ENCODE data around the gene TMEM258. TPM values are rescaled to one million over a fixed set of nuclear protein-coding genes. Genes with fewer than 3 reads are reported as not detected.

Gene TMEM258
- total RNA-seq, 1 donor from 2014 or later, result 71.4 TPM

- Mint-ChIP-seq H3K27me3 (ENCODE audit: insufficient read depth, low read depth) (peaks cover 5% of the 10 kb centered on the region), H3K4me3 (no peak overlapping the region), H3K4me1 (peaks cover 9% of the 10 kb centered on the region), H3K27ac (no peak overlapping the region), H3K9me3 (no peaks in the 10 kb centered on the region), H3K36me3 (peaks cover 9% of the 10 kb centered on the region)
- H3K9ac ChIP-seq, result no peak overlapping the region
- no peak for DNase-seq (ENCODE audit: low spot score)
- no peaks in the 10 kb centered on the region for H3K36me3 ChIP-seq
- H3K27me3 ChIP-seq, result no peaks in the 10 kb centered on the region
- no peaks in the 10 kb centered on the region for H4K20me1 ChIP-seq (ENCODE audit: low read depth)
- no peak overlapping the region for H3K4me2 ChIP-seq
- no peak overlapping the region for H2AFZ ChIP-seq (replicated peaks)
- H3K79me2 ChIP-seq (ENCODE audit: low read depth), result no peaks in the 10 kb centered on the region
- TF ChIP-seq EZH2phosphoT487 (IDR thresholded peaks at IDR 0.05) (no peak), EZH2 (IDR thresholded peaks at IDR 0.05) (no peak), CTCF (IDR thresholded peaks at IDR 0.05) (no peak)
- peaks cover 7% of the 10 kb centered on the region for H3F3A ChIP-seq (ENCODE audit: low read depth)
- H3K4me1 ChIP-seq, result no peaks in the 10 kb centered on the region
- no peak overlapping the region for H3K4me3 ChIP-seq
- no peak overlapping the region for H3K27ac ChIP-seq
- H3K9me3 ChIP-seq (ENCODE audit: low read depth), result no peaks in the 10 kb centered on the region
Measured at GRCh38 chr11:61780581-61781162, 11.7 kb downstream of the TMEM258 start.

GRCh38 chr11:61779666-61780525 is 12.5 kb downstream of the TMEM258 start:
- Histone ChIP-seq H3K79me2 (ENCODE audit: low read depth) (no peaks in the 10 kb centered on the region), H3K4me2 (no peak overlapping the region), H3K27ac (no peak overlapping the region), H3K4me1 (no peaks in the 10 kb centered on the region), H3K9me3 (ENCODE audit: low read depth) (no peaks in the 10 kb centered on the region), H3K36me3 (no peaks in the 10 kb centered on the region), H2AFZ (replicated peaks) (no peak overlapping the region), H3K27me3 (no peaks in the 10 kb centered on the region), H3K4me3 (no peak overlapping the region), H3F3A (ENCODE audit: low read depth) (peaks cover 7% of the 10 kb centered on the region), H3K9ac (no peak overlapping the region), H4K20me1 (ENCODE audit: low read depth) (no peaks in the 10 kb centered on the region)
- no peak for TF ChIP-seq EZH2phosphoT487 (IDR thresholded peaks at IDR 0.05)
- no peak for TF ChIP-seq CTCF (IDR thresholded peaks at IDR 0.05)
- TF ChIP-seq EZH2 (IDR thresholded peaks at IDR 0.05), result no peak
- H3K36me3 Mint-ChIP-seq, result peaks cover 8% of the 10 kb centered on the region
- H3K9me3 Mint-ChIP-seq, result no peaks in the 10 kb centered on the region
- H3K27ac Mint-ChIP-seq, result peak overlapping the region; percentile 63
- peaks cover 10% of the 10 kb centered on the region for H3K4me1 Mint-ChIP-seq
- H3K4me3 Mint-ChIP-seq, result no peak overlapping the region
- peaks cover 5% of the 10 kb centered on the region for H3K27me3 Mint-ChIP-seq (ENCODE audit: insufficient read depth, low read depth)
- no peak for DNase-seq (ENCODE audit: low spot score)

DNA sequence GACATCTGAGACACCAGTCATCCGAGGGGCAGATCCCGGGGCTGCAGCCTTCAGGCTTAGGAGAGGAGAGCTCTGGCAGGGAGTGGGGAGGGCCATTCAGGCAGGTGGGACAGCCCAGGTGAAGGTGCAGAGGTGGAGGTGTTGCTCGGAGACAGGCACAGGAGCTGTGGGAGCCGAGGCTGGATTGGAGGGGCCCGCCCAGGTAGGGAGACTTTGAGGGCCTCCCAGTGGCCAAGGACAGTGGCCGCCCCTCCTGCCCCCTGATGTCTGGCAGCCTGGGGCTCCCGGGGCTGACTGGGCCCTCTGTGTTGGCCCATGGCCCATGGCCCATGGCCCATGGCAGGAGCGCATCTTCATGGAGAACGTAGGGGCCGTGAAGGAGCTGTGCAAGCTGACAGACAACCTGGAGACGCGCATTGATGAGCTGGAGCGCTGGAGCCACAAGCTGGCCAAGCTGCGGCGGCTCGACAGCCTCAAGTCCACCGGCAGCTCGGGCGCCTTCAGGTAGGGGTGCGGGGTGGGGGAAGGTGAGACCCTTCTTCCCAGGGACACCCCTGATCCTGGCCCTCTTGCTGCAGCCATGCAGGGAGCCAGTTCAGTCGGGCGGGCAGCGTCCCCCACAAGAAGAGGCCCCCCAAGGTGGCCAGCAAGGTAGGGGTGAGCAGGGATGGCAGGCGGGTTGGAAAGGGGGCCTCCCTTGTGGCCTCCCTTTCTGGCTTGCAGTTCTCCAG is 13.3 kb downstream of the TMEM258 start:
- Mint-ChIP-seq H3K9me3 (no peaks in the 10 kb centered on the region), H3K4me3 (no peak overlapping the region), H3K27ac (no peak overlapping the region), H3K4me1 (peaks cover 13% of the 10 kb centered on the region), H3K36me3 (peaks cover 7% of the 10 kb centered on the region), H3K27me3 (ENCODE audit: insufficient read depth, low read depth) (peaks cover 5% of the 10 kb centered on the region)
- Histone ChIP-seq H3K79me2 (ENCODE audit: low read depth) (no peaks in the 10 kb centered on the region), H3K36me3 (no peaks in the 10 kb centered on the region), H3K4me1 (no peaks in the 10 kb centered on the region), H3K4me3 (no peak overlapping the region), H3K4me2 (no peak overlapping the region), H4K20me1 (ENCODE audit: low read depth) (no peaks in the 10 kb centered on the region), H2AFZ (replicated peaks) (no peak overlapping the region), H3K9ac (no peak overlapping the region), H3K27me3 (no peaks in the 10 kb centered on the region), H3F3A (ENCODE audit: low read depth) (peaks cover 7% of the 10 kb centered on the region), H3K9me3 (ENCODE audit: low read depth) (no peaks in the 10 kb centered on the region), H3K27ac (no peak overlapping the region)
- TF ChIP-seq EZH2phosphoT487 (IDR thresholded peaks at IDR 0.05) (no peak), EZH2 (IDR thresholded peaks at IDR 0.05) (no peak), CTCF (IDR thresholded peaks at IDR 0.05) (no peak)
- no peak for DNase-seq (ENCODE audit: low spot score)

All from neural progenitor cell (in vitro differentiated cells).